Activated CD8-positive, alpha-beta memory T cell treated with anti-CD3 and anti-CD28 coated beads for 1 hour (primary cell): ENCODE results near the gene CLCF1.

Source experiments
- DNase-seq, 2 donors: peaks; one replicate each; pipeline ENCODE4 v3.0.0-alpha.2; 2020; ENCODE audit warnings: low read depth in 1 of 2; ENCODE audit errors: extremely low read depth in 1 of 2

CLCF1 gene

DNA sequence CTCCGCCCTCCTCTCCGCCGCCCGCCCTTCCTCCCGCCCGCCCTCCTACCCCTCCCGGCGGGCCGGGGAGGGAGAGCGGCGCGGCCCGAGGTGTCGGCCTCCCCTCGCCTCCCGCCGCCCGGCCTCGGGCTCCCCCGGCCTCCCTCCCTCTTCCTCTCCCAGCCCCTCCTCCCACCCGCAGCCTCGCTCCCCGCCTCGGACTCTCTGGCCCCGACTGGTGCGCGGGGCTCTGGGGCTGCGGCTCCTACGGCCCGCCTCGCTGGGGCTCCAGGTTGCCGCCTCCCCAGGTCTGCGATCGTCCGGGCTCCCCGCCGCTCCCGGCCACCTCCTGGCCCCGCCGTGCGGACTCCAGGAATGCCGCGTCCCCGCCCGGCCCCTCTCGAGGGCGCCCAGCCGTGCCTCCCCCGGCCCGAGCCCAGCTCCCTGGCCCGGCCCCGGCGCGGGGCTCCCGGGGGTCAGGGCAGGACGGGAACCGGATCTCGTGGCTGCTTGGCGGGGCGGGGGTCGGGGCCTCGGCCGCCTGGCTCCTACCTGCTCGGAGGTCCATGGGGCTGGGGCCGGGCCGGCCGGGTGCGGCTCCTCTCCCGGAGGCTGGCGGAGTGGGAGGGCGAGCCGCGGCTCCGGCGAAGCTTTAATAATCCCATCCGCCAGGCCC is at the start of gene CLCF1:
Gene CLCF1 (minus strand): TSS at position 606 of the 655 bp plus-strand sequence. CDS start 59 bp downstream, at position 547.
- no peak for DNase-seq

DNA sequence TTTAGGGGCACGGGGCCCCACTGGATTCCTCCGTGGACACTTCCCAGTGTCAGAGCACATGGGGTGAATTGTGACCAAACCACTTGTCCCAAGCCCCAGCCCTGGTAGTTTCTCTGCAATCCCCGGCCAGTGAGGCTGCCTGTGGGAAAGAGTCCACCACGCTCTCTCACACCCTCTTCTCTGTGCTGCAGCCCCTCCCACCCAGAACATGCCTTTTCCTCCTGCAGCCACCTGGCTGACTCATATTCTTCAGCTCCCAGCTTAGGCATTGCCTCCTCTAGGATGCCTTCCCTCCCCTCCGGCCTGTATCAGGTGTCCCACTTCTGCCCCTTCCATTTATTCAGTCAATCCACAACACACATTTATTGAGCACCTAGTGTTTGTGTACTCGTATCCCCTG is 49.5 kb upstream of the CLCF1 start:
- no peak for DNase-seq

DNA sequence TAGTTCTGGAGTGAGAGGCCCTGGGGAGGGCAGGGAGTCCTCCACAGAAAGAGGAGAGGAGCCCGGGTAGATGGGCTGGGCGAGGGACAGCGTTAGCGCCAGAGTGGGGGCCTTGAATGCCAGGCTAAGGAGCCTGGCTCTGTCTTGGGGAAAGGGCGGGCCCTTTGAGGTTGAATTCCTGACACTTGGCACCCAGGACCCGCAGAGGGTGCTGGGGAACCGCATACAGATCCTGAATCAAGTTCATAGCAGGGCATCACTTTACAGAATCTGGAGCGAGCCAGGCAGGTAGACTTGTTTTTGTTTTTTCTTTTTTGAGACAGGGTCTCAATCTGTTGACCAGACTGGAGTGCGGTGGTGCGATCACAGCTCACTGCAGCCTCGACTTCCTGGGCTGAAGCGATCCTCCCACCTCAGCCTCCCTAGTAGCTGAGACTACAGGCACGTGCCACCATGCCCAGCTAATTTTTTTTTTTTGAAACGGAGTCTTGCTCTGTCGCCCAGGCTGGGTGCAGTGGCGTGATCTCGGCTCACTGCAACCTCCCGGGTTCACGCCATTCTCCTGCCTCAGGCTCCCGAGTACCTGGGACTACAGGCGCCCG is 48.1 kb upstream of the CLCF1 start:
- DNase-seq, result no peak

DNA sequence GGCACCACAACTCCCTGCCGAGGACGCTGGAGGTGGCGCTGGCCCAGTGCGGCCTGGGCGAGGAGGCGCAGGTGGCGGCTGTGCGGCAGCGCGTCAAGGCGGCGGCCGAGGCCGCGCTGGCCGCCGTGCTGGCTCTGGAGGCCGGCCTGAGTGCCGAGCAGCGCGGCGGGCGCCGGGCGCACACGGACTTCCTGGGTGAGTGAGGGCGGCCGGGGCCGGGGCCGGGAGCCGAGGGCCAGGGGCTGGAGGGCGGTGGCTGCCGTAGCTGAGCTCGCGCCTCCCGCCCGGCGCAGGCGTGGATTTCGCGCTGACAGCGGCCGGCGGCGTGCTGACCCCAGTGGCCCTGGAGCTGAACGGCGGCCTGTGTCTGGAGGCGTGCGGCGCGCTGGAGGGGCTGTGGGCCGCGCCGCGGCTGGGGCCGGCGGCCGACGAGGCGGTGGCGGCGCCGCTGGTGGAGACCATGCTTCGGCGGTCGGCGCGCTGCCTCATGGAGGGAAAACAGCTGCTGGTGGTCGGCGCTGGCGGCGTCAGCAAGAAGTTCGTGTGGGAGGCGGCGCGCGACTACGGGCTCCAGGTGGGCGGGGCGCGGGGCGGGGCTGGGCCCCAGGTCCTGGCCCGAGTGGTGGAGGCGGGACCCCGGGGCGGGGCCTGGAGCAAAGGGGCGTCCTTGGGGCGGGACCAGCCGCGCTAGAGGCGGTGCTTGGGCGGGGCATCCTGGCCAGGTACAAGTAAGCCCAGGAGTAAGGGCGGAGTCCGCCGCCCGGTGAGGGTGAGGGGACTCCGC is 47.4 kb upstream of the CLCF1 start:
- peak; percentile 96 to 100 for DNase-seq

- DNase-seq, result no peak
Observed at GRCh38 chr11:67420147-67420645, 46.8 kb upstream of the CLCF1 start.

DNA sequence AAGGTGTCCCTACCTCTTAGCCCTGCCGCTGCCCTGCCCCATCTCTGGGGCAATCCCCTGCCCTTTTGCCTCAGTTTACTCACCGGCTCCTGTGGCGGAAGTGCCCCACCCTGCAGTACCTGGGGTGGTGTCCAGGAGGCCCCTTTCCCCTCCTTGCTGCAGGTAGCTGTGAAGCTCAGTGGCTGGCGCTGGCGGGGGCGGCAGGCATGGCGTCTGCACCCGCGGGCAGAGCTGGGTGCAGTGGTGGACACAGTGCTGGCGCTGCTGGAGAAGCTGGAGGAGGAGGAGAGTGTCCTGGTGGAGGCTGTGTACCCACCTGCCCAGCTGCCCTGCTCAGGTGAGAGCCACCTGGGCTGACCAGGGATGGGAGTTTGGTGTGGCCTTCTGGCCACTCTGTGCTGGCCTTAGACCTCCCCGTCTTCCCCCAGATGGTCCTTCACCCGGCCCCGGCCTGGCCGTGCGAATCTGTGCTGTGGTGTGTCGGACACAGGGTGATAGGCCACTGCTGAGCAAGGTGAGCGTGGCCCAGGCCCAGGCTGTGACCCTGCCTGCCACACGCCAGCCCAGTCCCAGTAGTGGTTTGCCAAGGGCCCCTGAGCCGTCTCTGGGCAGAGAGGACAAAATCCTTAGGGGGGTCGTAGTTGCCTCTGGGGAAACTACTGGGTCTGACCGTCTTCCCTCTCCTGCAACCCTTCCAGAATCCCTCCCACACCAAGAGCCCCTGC is 46.1 kb upstream of the CLCF1 start:
- no peak for DNase-seq

- no peak for DNase-seq
Observed at GRCh38 chr11:67418476-67419281, 45.3 kb upstream of the CLCF1 start.

DNA sequence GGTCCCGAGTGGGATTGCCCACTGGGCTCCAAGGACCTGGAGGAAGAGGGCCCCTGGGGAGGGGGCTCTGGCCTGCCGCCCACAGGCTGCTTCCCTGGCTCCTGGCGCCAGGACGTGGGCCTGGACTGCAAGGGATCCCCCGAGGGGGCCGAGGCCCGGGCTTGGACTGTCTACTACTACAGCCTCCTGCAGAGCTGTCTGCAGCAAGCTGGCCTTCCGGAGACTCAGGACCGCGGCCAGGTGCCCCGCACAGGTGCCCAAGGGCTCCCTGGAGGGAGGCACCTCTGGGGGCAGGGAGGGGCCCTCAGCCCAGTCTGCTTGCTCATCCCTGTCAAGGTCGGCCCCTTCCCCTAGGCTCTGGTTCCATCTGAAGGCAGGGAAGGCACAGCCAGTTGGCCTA is 44.0 kb upstream of the CLCF1 start:
- DNase-seq, result no peak

DNA sequence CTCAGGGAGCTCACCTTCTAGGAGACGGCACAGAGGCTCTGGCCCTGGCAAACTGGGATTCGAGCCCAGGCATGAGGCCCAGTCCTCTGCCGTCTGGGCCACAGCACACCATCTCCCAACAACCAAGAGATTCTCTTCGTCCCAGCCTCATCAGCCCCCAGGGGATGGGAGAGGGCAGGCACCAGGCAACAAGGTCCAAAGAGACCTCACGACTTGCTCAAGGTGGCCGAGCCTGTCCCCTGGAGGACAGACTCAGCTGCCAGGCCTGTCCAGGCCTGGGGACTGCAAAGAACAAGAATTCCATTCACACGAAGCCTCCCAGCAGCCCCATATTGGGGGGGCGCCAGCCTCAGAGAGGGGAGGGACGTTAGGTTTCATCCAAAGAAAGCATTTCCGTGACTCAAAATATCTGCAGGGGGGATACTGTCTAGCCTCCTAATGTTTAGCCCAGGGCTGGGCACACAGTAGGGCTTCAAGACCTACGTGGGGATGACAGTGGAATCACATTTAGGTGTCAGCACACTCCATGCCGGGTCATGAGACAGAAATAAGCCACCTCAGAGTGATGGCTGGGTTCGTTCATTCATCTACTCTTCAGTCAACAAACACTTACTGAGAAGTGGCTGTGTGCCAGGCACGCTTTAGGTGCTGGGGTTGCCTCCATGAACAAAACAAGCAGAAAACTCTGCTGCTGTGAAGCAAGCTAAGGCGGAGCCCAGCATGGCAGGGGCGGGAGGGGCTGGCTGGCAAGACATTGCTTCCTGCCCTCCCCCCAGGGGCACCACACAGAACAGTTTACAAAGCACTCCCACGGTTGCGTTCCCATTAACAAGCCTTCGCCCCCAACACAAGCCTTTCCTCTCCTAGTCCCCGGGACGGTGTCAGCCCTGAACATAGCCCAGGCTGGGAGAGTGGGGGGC is 43.3 kb upstream of the CLCF1 start:
- DNase-seq, result peak; percentile 61 to 63

GRCh38 chr11:67415501-67416304 is 42.3 kb upstream of the CLCF1 start, which contains the start of gene CARNS1:
Gene CARNS1 (plus strand): TSS chr11:67415678. CDS start chr11:67416200, 522 bp downstream.
- no peak for DNase-seq

GRCh38 chr11:67413266-67413849 is 40.0 kb upstream of the CLCF1 start:
- DNase-seq, result no peak

- no peak for DNase-seq
Observed at GRCh38 chr11:67412495-67413179, 39.2 kb upstream of the CLCF1 start.

- DNase-seq, result no peak
Observed at GRCh38 chr11:67411785-67412152, 38.4 kb upstream of the CLCF1 start.

DNA sequence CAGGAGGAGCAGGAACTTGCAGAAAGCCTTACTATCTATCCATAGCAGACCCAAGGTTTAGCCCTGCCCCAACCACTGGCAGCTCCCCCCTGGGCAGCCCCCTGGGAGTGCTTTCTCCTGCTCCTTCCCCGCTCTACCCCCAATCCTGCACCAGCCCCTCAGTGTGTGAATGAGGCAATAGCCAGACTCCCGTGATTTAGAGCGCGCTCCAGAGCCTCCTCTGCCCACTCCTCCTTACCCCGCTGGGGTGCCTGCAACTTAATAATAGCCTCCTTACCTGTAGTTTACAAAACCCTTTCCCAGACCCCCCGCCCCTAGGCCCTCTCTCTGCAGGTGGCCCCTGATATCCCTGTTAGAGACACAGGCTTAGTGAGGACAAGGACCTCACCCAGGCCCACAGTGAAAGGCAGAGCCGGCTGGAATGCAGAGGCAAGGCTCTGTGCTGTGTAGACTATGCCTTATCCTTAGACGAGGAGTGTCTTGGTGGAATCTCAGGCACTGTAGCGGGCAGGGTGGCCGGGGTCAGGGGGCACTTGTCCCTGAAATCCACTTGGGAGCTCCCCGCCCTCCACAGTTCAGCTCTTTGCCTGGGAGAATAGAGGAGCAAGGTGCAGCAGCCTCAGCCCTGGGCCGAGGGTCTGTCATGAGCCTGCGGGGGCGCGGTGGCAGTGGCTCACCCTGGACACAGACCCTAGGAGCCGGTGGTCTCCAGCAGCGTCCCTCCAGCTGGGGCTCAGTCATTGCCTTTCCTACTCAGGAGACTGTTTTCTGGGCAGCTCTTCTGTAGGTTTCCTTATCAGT is 37.8 kb upstream of the CLCF1 start:
- DNase-seq, result no peak

DNA sequence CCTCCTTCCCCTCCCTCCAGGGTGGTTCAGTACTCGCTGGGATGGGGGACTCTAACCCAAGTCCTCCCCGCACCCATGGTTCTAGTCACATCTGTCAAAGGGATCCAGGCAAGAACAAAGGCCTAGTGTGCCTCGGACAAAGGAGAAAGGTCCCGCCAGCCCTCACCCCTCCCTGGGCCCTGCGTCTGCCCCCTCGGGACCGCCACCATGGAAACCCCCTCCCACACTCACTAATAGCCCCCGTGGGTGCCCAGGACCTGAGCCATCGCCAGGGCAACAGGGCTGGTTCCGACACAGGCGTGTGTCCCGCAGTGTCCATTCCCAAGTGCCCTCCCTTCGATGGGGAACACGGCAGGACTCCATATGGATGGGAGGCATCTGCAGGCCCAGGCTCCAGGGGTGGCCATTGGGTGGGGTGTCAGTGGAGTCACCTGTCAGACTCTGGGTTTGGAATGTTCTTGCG is 37.0 kb upstream of the CLCF1 start:
- no peak for DNase-seq

GRCh38 chr11:67409781-67410368 is 36.5 kb upstream of the CLCF1 start:
- no peak for DNase-seq
